T-helper 1 cell treated with Interleukin-12 subunit alpha and Interleukin-12 subunit beta and Interleukin-4 antibody, amounts not matched to agents 30 μg/mL and 1 μg/mL, for 36 hours (primary cell): Measurements from ENCODE around the gene NRM.
"Not testable (repeated sequence)": the region's sequence is repeated elsewhere in the genome, so short reads cannot be mapped to it uniquely, and the experiment has no call there.

Experiments
- H3K27ac Mint-ChIP-seq: one replicate; pipeline ENCODE4 v1.8.0; 2021; ENCODE audit warnings: mild to moderate bottlenecking, mixed read lengths
- H3K27me3 Mint-ChIP-seq: one replicate; pipeline ENCODE4 v1.8.0; 2021; ENCODE audit warnings: low read depth, mixed read lengths
- H3K36me3 Mint-ChIP-seq: one replicate; pipeline ENCODE4 v1.8.0; 2021; ENCODE audit warnings: low read depth, mixed read lengths
- H3K4me1 Mint-ChIP-seq: one replicate; pipeline ENCODE4 v1.8.0; 2021; ENCODE audit warnings: low read depth, mixed read lengths
- H3K4me3 Mint-ChIP-seq: one replicate; pipeline ENCODE4 v1.8.0; 2021; ENCODE audit warnings: mild to moderate bottlenecking, moderate library complexity, mixed read lengths
- H3K9me3 Mint-ChIP-seq: one replicate; pipeline ENCODE4 v1.8.0; 2021; ENCODE audit warnings: mixed read lengths

NRM gene

GRCh38 chr6:30723159-30723842 is 32.5 kb upstream of the NRM start:
- Mint-ChIP-seq H3K27ac (peak overlapping the region; percentile 85), H3K4me1 (peaks cover 42% of the 10 kb centered on the region), H3K4me3 (peak overlapping the region; percentile 99), H3K36me3 (peaks cover 60% of the 10 kb centered on the region)
- not testable (repeated sequence) for H3K27me3 Mint-ChIP-seq, H3K9me3 Mint-ChIP-seq

GRCh38 chr6:30722280-30723112 is 31.7 kb upstream of the NRM start:
- no peaks in the 10 kb centered on the region for H3K9me3 Mint-ChIP-seq
- peak overlapping the region; percentile 99 for H3K4me3 Mint-ChIP-seq
- peaks cover 56% of the 10 kb centered on the region for H3K36me3 Mint-ChIP-seq
- peaks cover 42% of the 10 kb centered on the region for H3K4me1 Mint-ChIP-seq
- H3K27me3 Mint-ChIP-seq: no peaks in the 10 kb centered on the region
- H3K27ac Mint-ChIP-seq: peak overlapping the region; percentile 85

GRCh38 chr6:30722025-30722279 is 31.2 kb upstream of the NRM start:
- H3K36me3 Mint-ChIP-seq: peaks cover 59% of the 10 kb centered on the region
- peak overlapping the region; percentile 99 for H3K27ac Mint-ChIP-seq
- peaks cover 46% of the 10 kb centered on the region for H3K4me1 Mint-ChIP-seq
- peak overlapping the region; percentile 99 for H3K4me3 Mint-ChIP-seq
- not testable (repeated sequence) for H3K9me3 Mint-ChIP-seq, H3K27me3 Mint-ChIP-seq

- Mint-ChIP-seq H3K4me3 (peak overlapping the region; percentile 99), H3K4me1 (peaks cover 51% of the 10 kb centered on the region), H3K36me3 (peaks cover 62% of the 10 kb centered on the region), H3K27me3 (no peaks in the 10 kb centered on the region), H3K9me3 (peaks cover 6% of the 10 kb centered on the region), H3K27ac (peak overlapping the region; percentile 99)
These were observed 30.6 kb upstream of the NRM start for GRCh38 chr6:30721198-30722024.

GRCh38 chr6:30720738-30721197 is 30.0 kb upstream of the NRM start:
- H3K4me1 Mint-ChIP-seq: peaks cover 55% of the 10 kb centered on the region
- peaks cover 6% of the 10 kb centered on the region for H3K9me3 Mint-ChIP-seq
- peak overlapping the region; percentile 99 for H3K27ac Mint-ChIP-seq
- no peaks in the 10 kb centered on the region for H3K27me3 Mint-ChIP-seq
- peaks cover 65% of the 10 kb centered on the region for H3K36me3 Mint-ChIP-seq
- H3K4me3 Mint-ChIP-seq: peak overlapping the region; percentile 99

- Mint-ChIP-seq H3K4me1 (peaks cover 55% of the 10 kb centered on the region), H3K9me3 (peaks cover 6% of the 10 kb centered on the region), H3K27me3 (no peaks in the 10 kb centered on the region), H3K27ac (peak within 1 kb of the TSS; percentile 99), H3K4me3 (peak within 1 kb of the TSS; percentile 99), H3K36me3 (peaks cover 64% of the 10 kb centered on the region)
These were observed 29.3 kb upstream of the NRM start, which contains the start of gene TUBB for GRCh38 chr6:30719791-30720737. TSS of gene TUBB (plus strand) at chr6:30720352. CDS start at chr6:30720507, 155 bp downstream.

- Mint-ChIP-seq H3K9me3 (peaks cover 6% of the 10 kb centered on the region), H3K27me3 (no peaks in the 10 kb centered on the region), H3K27ac (peak overlapping the region; percentile 99), H3K4me3 (peak overlapping the region; percentile 99), H3K4me1 (peaks cover 56% of the 10 kb centered on the region), H3K36me3 (peaks cover 62% of the 10 kb centered on the region)
These were observed 28.6 kb upstream of the NRM start for GRCh38 chr6:30719356-30719755.

- H3K9me3 Mint-ChIP-seq, H3K27me3 Mint-ChIP-seq: not testable (repeated sequence)
- Mint-ChIP-seq H3K4me3 (peak overlapping the region; percentile 99), H3K36me3 (peaks cover 58% of the 10 kb centered on the region), H3K27ac (peak overlapping the region; percentile 100), H3K4me1 (peaks cover 50% of the 10 kb centered on the region)
These were observed 27.3 kb upstream of the NRM start for GRCh38 chr6:30717845-30718720.

- Mint-ChIP-seq H3K27ac (peak within 1 kb of the TSS; percentile 100), H3K9me3 (peaks cover 6% of the 10 kb centered on the region), H3K4me1 (peaks cover 50% of the 10 kb centered on the region), H3K36me3 (peaks cover 58% of the 10 kb centered on the region), H3K27me3 (no peaks in the 10 kb centered on the region), H3K4me3 (peak within 1 kb of the TSS; percentile 99)
These were observed 26.5 kb upstream of the NRM start, which contains the start of gene MDC1 for GRCh38 chr6:30717129-30717844. TSS of gene MDC1 (minus strand) at chr6:30717281. CDS start at chr6:30715175, 2,106 bp downstream.

- Mint-ChIP-seq H3K9me3 (peaks cover 6% of the 10 kb centered on the region), H3K27me3 (no peaks in the 10 kb centered on the region), H3K27ac (peak overlapping the region; percentile 100), H3K4me3 (peak overlapping the region; percentile 99), H3K36me3 (peaks cover 58% of the 10 kb centered on the region), H3K4me1 (peaks cover 55% of the 10 kb centered on the region)
These were observed 26.0 kb upstream of the NRM start for GRCh38 chr6:30716879-30717128.

GRCh38 chr6:30714263-30714662 is 23.5 kb upstream of the NRM start:
- Mint-ChIP-seq H3K4me1 (peaks cover 67% of the 10 kb centered on the region), H3K36me3 (peaks cover 63% of the 10 kb centered on the region), H3K27ac (peak overlapping the region; percentile 45), H3K9me3 (peaks cover 6% of the 10 kb centered on the region), H3K4me3 (no peak overlapping the region), H3K27me3 (no peaks in the 10 kb centered on the region)

- H3K4me1 Mint-ChIP-seq: peaks cover 65% of the 10 kb centered on the region
- H3K36me3 Mint-ChIP-seq: peaks cover 67% of the 10 kb centered on the region
- no peaks in the 10 kb centered on the region for H3K27me3 Mint-ChIP-seq
- peak overlapping the region; percentile 84 for H3K27ac Mint-ChIP-seq
- H3K4me3 Mint-ChIP-seq: peak overlapping the region; percentile 71
- H3K9me3 Mint-ChIP-seq: peaks cover 6% of the 10 kb centered on the region
These were observed 21.7 kb upstream of the NRM start for GRCh38 chr6:30712441-30712945.
